SK-N-MC (cell line): ENCODE measurements around the gene C1QL3.

Experiments used
- EZH2 ChIP-seq: fragments of 200-600 bp; sonication (generic); IDR thresholded peaks from one replicate; pipeline ENCODE4 v1.6.1; 2017; ENCODE audit warnings: antibody characterized with exemption
- FOXP2 ChIP-seq: optimal IDR thresholded peaks from 2 replicates; pipeline ENCODE3; 2011; ENCODE audit warnings: mild to moderate bottlenecking, moderate library complexity; ENCODE audit not compliant: insufficient read depth; ENCODE audit errors: extremely low read length, control extremely low read depth
- POLR2AphosphoS5 ChIP-seq: IDR thresholded peaks from 2 replicates; pipeline ENCODE4 v1.6.1; 2012; ENCODE audit warnings: mild to moderate bottlenecking, low read depth, low read length, borderline replicate concordance

- no peak for TF ChIP-seq EZH2
- no peak for TF ChIP-seq POLR2AphosphoS5
- TF ChIP-seq FOXP2 = no peak
These were observed 42.9 kb downstream of the C1QL3 start for GRCh38 chr10:16478801-16479200.
